ENCODE measurements around the gene THEMIS.
"Not testable (repeated sequence)": the region's sequence is repeated elsewhere in the genome, so short reads cannot be mapped to it uniquely, and the experiment has no call there.

Gene THEMIS

DNA sequence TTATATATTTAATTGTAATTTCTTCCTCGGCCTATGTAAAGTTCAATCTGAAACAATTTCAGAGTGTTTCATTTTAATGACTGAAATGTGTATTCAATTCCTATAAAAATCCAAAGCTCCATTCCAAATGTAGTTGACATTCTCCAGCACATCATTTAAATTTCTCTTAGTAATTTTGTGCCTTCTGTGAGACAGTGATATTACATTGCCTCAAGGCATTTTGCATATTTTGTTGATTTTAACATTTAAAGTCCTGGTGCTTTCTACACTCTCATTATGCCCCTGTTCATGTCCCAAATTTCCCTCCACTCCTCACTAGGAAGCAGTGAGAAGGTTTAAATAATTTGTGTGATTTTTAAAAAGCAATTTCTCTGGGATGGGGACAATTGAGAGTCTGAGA, 34.1 kb upstream of the THEMIS start:
- DNase-seq (ENCODE audit: insufficient read length, low spot score) = no peak
- TF ChIP-seq TAF1 (IDR thresholded peaks at IDR 0.05; ENCODE audit: low read depth, low read length) = no peak
- no peak for TF ChIP-seq SPI1 (IDR thresholded peaks at IDR 0.05; ENCODE audit: low read depth, low read length)
- no peak for TF ChIP-seq POU2F2 (IDR thresholded peaks at IDR 0.05; ENCODE audit: low read depth, low read length)
- TF ChIP-seq PAX5 (IDR thresholded peaks at IDR 0.05; ENCODE audit: insufficient read depth, low read length, severe bottlenecking) = no peak
- TF ChIP-seq POLR2AphosphoS5 (IDR thresholded peaks at IDR 0.05; ENCODE audit: low read depth, low read length) = no peak
- no peak for FAIRE-seq

DNA sequence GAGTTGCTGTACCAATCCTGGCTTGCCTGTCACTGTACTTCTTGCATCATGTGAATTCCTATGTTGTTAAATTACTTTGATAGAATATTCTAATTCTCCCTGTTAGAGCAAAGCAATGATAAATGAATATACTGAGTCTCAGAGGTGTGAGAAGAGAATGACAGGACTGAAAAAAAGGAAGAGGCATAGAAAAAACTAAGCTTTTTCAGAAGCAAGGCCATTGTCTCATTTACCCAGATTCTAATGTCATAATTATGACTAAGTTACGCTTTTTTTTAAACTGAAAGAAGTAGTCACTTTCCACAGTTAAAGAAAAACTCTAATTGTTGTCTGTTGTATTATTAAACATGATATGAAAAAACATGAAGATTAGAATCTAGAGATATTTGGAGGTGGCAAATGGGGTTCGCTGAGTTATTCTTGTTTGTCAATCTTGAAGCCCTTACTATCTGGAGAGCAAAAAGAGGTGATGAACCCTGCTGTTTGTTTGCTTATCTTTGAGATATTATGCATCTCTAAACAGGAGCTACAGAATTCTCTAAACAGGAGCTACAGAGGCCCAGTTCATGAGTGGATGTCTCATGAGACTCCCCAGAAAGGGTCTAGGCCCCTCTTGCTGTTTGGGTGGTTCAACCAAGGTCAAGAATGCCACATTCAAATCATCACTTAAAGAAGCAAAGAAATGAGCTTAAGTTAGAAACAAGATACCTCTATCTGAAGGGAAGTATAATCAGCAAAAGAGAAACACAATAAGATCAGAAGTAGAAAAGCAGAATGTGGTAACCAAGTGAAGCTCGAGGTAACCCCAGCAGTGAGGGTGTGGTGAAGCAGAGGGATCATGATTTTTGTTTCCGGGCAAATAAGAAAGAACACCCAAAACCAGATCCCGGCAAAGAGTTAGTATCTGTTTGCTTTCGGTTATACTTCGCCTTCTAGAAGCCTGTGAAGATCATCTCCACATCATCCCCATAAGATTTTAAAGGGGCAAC, 33.3 kb upstream of the THEMIS start:
- no peak for DNase-seq (ENCODE audit: insufficient read length, low spot score)
- no peak for TF ChIP-seq POLR2A (IDR thresholded peaks at IDR 0.05; ENCODE audit: low read depth, low read length)
- TF ChIP-seq POLR2AphosphoS5 (IDR thresholded peaks at IDR 0.05; ENCODE audit: low read depth, low read length) = no peak
- TF ChIP-seq SPI1 (IDR thresholded peaks at IDR 0.05; ENCODE audit: low read depth, low read length) = no peak
- TF ChIP-seq PAX5 (IDR thresholded peaks at IDR 0.05; ENCODE audit: insufficient read depth, low read length, severe bottlenecking) = no peak
- TF ChIP-seq POU2F2 (IDR thresholded peaks at IDR 0.05; ENCODE audit: low read depth, low read length) = no peak
- no peak for TF ChIP-seq TAF1 (IDR thresholded peaks at IDR 0.05; ENCODE audit: low read depth, low read length)
- FAIRE-seq = no peak

DNA sequence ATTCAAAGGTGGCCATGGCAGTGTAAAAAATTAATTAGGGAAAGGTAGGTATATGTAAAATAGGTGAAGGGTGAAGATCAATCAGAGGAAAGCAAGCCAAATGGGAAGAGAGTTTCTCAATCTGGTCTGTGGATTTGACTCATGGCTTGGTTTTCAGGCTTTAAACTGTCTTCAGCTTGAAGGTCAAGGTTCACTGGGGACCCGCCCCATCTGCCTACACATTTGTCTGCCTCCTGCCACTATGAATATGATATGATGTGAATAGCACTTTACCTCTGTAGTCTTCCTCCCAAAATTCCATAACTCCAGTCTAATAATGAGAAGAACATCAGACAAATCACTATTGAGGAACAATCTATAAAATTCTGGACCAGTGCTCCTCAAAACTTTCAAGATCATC, 32.3 kb upstream of the THEMIS start:
- FAIRE-seq = no peak
- no peak for DNase-seq (ENCODE audit: insufficient read length, low spot score)
- TF ChIP-seq POLR2A (IDR thresholded peaks at IDR 0.05; ENCODE audit: low read depth, low read length) (no peak), PAX5 (IDR thresholded peaks at IDR 0.05; ENCODE audit: insufficient read depth, low read length, severe bottlenecking) (no peak), SPI1 (IDR thresholded peaks at IDR 0.05; ENCODE audit: low read depth, low read length) (no peak), TAF1 (IDR thresholded peaks at IDR 0.05; ENCODE audit: low read depth, low read length) (no peak), POLR2AphosphoS5 (IDR thresholded peaks at IDR 0.05; ENCODE audit: low read depth, low read length) (no peak), POU2F2 (IDR thresholded peaks at IDR 0.05; ENCODE audit: low read depth, low read length) (no peak)

DNA sequence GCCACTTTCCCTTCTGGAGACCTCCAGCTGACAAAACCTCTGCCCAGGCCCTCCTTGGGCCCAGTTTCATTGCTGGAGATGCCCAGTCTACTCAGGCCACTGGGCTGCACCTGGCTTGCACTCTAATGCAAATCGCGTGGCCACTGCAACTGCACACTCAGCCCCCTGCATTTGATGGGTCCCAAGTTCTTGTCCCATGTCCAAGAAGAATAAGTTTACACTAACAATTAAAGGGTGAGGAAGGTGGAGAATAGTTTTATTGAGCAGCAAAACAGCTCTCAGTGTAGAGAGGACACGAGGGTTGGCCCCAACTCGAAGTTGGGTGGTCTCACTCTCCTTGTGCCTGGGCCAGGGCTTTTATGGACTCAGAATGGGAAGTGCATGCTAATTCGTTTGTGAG, 31.9 kb upstream of the THEMIS start:
- FAIRE-seq (no peak), DNase-seq (ENCODE audit: insufficient read length, low spot score) (no peak)
- no peak for TF ChIP-seq SPI1 (IDR thresholded peaks at IDR 0.05; ENCODE audit: low read depth, low read length)
- no peak for TF ChIP-seq PAX5 (IDR thresholded peaks at IDR 0.05; ENCODE audit: insufficient read depth, low read length, severe bottlenecking)
- TF ChIP-seq POLR2A (IDR thresholded peaks at IDR 0.05; ENCODE audit: low read depth, low read length) = no peak
- no peak for TF ChIP-seq POU2F2 (IDR thresholded peaks at IDR 0.05; ENCODE audit: low read depth, low read length)
- no peak for TF ChIP-seq POLR2AphosphoS5 (IDR thresholded peaks at IDR 0.05; ENCODE audit: low read depth, low read length)
- no peak for TF ChIP-seq TAF1 (IDR thresholded peaks at IDR 0.05; ENCODE audit: low read depth, low read length)

DNA sequence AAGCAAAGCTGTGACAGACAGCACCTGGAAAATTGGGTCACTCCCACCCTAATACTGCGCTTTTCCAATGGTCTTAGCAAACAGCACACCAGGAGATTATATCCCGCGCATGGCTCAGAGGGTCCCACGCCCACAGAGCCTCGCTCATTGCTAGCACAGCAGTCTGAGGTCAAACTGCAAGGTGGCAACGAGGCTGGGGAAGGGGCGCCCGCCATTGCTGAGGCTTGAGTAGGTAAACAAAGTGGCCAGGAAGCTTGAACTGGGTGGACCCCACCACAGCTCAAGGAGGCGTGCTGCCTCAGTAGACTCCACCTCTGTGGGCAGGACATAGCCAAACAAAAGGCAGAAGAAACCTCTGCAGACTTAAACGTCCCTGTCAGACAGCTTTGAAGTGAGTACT, 25.6 kb upstream of the THEMIS start:
- DNase-seq (ENCODE audit: insufficient read length, low spot score); FAIRE-seq: not testable (repeated sequence)

DNA sequence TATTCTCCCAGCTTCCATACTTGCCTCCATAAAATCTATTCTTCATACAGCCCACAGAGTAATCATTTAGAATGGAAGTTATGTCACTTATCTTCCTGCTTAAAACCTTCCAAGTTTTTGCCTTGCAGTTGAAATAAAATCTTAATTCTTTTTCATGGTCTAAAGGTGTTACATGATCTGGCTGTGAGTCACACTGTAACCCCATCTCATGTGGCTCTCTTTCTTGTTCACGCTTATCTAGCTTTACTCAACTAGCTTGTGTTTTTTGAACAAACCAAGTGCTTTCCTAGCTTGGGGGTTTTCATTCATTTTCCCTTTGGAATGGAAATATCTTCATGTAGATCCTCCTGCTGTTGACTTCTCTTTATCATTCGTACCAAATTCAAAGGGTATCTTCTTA, 23.6 kb upstream of the THEMIS start:
- no peak for FAIRE-seq
- TF ChIP-seq POLR2A (IDR thresholded peaks at IDR 0.05; ENCODE audit: low read depth, low read length) (no peak), POU2F2 (IDR thresholded peaks at IDR 0.05; ENCODE audit: low read depth, low read length) (no peak), TAF1 (IDR thresholded peaks at IDR 0.05; ENCODE audit: low read depth, low read length) (no peak), PAX5 (IDR thresholded peaks at IDR 0.05; ENCODE audit: insufficient read depth, low read length, severe bottlenecking) (no peak), SPI1 (IDR thresholded peaks at IDR 0.05; ENCODE audit: low read depth, low read length) (no peak), POLR2AphosphoS5 (IDR thresholded peaks at IDR 0.05; ENCODE audit: low read depth, low read length) (no peak)
- DNase-seq (ENCODE audit: insufficient read length, low spot score) = no peak

DNA sequence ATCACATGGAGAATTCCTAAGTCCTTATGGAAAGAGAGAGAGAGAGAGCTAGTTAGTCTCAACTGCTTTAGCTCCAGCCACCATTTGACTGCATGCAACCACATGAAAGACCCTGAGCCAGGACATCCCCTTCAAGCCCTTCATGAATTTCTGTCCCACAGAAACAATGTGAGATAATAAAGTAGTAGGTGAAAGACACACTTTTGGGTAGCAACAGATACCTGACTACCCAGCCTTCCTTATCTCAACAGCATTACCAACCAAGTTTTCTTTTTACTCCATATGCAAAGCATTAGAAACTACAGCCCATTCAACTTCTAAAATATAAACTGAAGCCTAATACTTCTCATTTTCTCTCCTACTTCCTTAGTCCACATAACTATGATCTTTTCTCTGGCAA, 23.2 kb upstream of the THEMIS start:
- TF ChIP-seq PAX5 (IDR thresholded peaks at IDR 0.05; ENCODE audit: insufficient read depth, low read length, severe bottlenecking) = no peak
- TF ChIP-seq SPI1 (IDR thresholded peaks at IDR 0.05; ENCODE audit: low read depth, low read length) = no peak
- TF ChIP-seq TAF1 (IDR thresholded peaks at IDR 0.05; ENCODE audit: low read depth, low read length) = no peak
- no peak for TF ChIP-seq POLR2A (IDR thresholded peaks at IDR 0.05; ENCODE audit: low read depth, low read length)
- TF ChIP-seq POU2F2 (IDR thresholded peaks at IDR 0.05; ENCODE audit: low read depth, low read length) = no peak
- TF ChIP-seq POLR2AphosphoS5 (IDR thresholded peaks at IDR 0.05; ENCODE audit: low read depth, low read length) = no peak
- DNase-seq (ENCODE audit: insufficient read length, low spot score) (no peak), FAIRE-seq (no peak)

DNA sequence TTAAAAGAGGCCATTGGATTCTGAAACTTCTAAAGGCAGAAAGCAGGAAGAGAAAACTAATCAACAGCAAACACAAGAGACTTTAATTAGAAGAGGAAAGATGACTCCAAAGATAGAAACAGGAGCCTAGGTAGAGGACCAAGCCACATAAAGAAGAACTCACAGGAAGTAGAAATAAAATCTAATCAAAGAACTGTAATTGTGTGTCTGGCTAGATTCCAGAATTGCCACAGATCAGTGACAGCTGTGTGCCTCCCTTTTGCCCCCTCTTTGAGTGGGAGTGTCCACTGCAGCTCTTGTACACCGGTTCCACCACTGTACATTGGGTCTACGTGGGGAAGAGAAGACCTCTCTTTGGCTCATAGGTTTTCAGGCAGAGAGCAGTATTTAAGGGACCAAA, 22.3 kb upstream of the THEMIS start:
- no peak for FAIRE-seq
- DNase-seq (ENCODE audit: insufficient read length, low spot score) = no peak
- TF ChIP-seq POU2F2 (IDR thresholded peaks at IDR 0.05; ENCODE audit: low read depth, low read length) (no peak), SPI1 (IDR thresholded peaks at IDR 0.05; ENCODE audit: low read depth, low read length) (no peak), TAF1 (IDR thresholded peaks at IDR 0.05; ENCODE audit: low read depth, low read length) (no peak), PAX5 (IDR thresholded peaks at IDR 0.05; ENCODE audit: insufficient read depth, low read length, severe bottlenecking) (no peak), POLR2A (IDR thresholded peaks at IDR 0.05; ENCODE audit: low read depth, low read length) (no peak), POLR2AphosphoS5 (IDR thresholded peaks at IDR 0.05; ENCODE audit: low read depth, low read length) (no peak)

DNA sequence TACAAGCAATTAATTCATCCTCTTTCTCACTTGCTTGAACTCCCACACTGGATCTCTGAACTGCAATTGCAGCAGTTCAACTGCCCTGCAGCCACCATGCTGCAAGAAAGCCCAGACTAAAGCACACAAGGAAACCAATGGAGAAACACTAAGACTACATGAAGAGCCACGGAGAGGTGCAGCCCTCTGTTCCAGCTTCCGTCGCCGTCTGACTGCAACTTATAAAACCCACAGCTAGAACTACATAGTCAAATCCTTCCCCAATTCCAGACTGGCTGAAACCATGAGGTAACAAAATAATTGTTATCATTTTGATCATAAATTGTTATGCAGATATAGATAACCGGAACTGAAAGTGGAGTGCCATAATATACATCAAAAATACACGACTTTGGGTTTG, 21.1 kb upstream of the THEMIS start:
- FAIRE-seq (no peak), DNase-seq (ENCODE audit: insufficient read length, low spot score) (no peak)
- TF ChIP-seq POLR2A (IDR thresholded peaks at IDR 0.05; ENCODE audit: low read depth, low read length) (no peak), TAF1 (IDR thresholded peaks at IDR 0.05; ENCODE audit: low read depth, low read length) (no peak), POLR2AphosphoS5 (IDR thresholded peaks at IDR 0.05; ENCODE audit: low read depth, low read length) (no peak), POU2F2 (IDR thresholded peaks at IDR 0.05; ENCODE audit: low read depth, low read length) (no peak)

DNA sequence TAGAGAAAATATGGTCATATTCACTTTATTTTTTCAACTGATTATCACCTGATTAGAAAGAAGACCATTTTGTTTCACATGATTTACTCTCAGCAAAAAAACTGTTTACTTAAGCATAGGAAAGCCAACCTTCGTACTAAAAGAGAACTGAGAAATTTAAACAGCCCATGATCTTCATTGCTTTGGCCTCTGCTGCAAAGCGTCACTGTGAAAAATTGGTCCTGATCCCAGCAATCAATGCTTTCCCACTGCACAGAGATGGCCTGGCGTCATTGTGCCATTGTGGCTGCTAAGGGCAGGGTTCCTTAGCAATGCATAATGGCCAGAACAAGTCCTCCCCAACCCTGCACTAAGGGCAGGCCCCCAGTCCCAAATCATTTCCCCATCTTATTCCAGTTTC, 19.9 kb upstream of the THEMIS start:
- TF ChIP-seq TAF1 (IDR thresholded peaks at IDR 0.05; ENCODE audit: low read depth, low read length) (no peak), POU2F2 (IDR thresholded peaks at IDR 0.05; ENCODE audit: low read depth, low read length) (no peak), POLR2AphosphoS5 (IDR thresholded peaks at IDR 0.05; ENCODE audit: low read depth, low read length) (no peak), PAX5 (IDR thresholded peaks at IDR 0.05; ENCODE audit: insufficient read depth, low read length, severe bottlenecking) (no peak), POLR2A (IDR thresholded peaks at IDR 0.05; ENCODE audit: low read depth, low read length) (no peak), SPI1 (IDR thresholded peaks at IDR 0.05; ENCODE audit: low read depth, low read length) (no peak)
- no peak for FAIRE-seq
- no peak for DNase-seq (ENCODE audit: insufficient read length, low spot score)

Data from GM12891 (cell line).